Muscle of leg (tissue), 11 donors: ENCODE data around the gene GHRHR. TPM values are rescaled to one million over a fixed set of nuclear protein-coding genes. Genes with fewer than 3 reads are reported as not detected.

Source experiments
- DNase-seq: peaks from one replicate; pipeline ENCODE4 v3.0.0; 2013
- H3K27ac ChIP-seq: one replicate; pipeline ENCODE4 v1.5.1; 2013; ENCODE audit warnings: mild to moderate bottlenecking, low read length, control low read depth
- H3K27me3 ChIP-seq: one replicate; pipeline ENCODE4 v1.6.1; 2013; ENCODE audit warnings: low read length; ENCODE audit not compliant: control insufficient read depth, insufficient read depth
- H3K36me3 ChIP-seq: one replicate; pipeline ENCODE4 v1.6.1; 2013; ENCODE audit warnings: low read length; ENCODE audit not compliant: control insufficient read depth, insufficient read depth
- H3K4me1 ChIP-seq: one replicate; pipeline ENCODE4 v1.6.1; 2013; ENCODE audit warnings: low read length; ENCODE audit not compliant: control insufficient read depth, insufficient read depth
- H3K4me3 ChIP-seq: one replicate; pipeline ENCODE4 v1.5.1; 2013; ENCODE audit warnings: low read length, control low read depth
- H3K9me3 ChIP-seq: replicated peaks from 2 replicates; pipeline ENCODE4 v1.6.1; 2013; ENCODE audit warnings: low read depth, low read length; ENCODE audit not compliant: control insufficient read depth
- WGBS: methylation state at CpG from one replicate; pipeline ENCODE4 v1.1.5; 2013; ENCODE audit warnings: missing lambda C conversion rate; ENCODE audit not compliant: insufficient coverage; 5-methylcytosine and 5-hydroxymethylcytosine counted together
- polyA plus RNA-seq, 8 donors: library from polyadenylated mRNA; unstranded; fragments of 120-200 nt; gene quantifications; one replicate each; pipeline versions ENCODE4 v1.2.1 to v1.2.3, GENCODE V29; 2013; ENCODE audit warnings: inconsistent platforms in 1 of 8, low replicate concordance in 1 of 8; ENCODE audit not compliant: insufficient read length in 8 of 8, insufficient read depth in 1 of 8
- total RNA-seq: library from RNA; stranded (reverse); fragments of 120-200 nt; gene quantifications from one replicate; pipeline ENCODE4 v1.2.4, GENCODE V29; 2013

Gene GHRHR
- total and polyA plus RNA-seq, 9 donors = 0.35 to 1.5 (median 0.89) TPM

DNA sequence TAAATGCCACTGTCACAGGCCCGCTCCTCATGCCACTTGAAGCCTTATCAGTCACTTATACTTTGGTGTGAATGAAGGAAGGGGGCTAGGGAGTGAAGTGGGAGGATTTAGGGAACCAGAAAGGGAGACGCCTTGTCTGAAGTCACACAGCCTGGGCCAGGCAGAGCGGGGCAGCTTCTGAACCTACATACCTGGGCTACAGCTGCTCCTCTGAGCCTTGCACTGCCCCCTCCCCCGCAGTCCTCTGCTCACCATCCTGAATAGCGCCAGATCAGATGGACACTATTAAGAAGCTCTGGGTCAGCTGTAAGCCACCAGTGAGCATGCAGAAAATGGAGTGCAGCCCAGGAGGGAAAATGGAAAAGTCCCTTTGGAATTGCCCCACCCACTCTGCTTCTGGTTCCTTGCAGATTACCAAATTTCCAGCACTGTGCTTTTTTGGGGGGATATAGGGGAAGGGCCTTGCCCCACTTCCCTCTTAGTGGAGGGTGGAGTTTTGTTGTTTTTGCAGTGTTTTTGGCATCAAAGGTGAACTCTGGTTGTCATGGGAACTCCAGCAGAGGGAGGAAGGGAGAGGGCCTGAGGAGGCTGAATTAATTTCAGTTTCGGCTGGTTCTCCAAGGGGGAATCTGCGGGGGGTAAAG is 53.4 kb downstream of the GHRHR start:
- DNase-seq = peak; percentile 80
- H3K36me3 ChIP-seq = no peaks in the 10 kb centered on the region
- peaks cover 10% of the 10 kb centered on the region for H3K4me1 ChIP-seq
- H3K9me3 ChIP-seq = no peaks in the 10 kb centered on the region
- H3K27ac ChIP-seq = no peak overlapping the region
- H3K4me3 ChIP-seq = no peak overlapping the region
- WGBS = 100% methylated on average over 2 of the region's 7 CpGs
- H3K27me3 ChIP-seq = no peaks in the 10 kb centered on the region

GRCh38 chr7:31017721-31018120 is 54.0 kb downstream of the GHRHR start:
- Histone ChIP-seq H3K27ac (no peak overlapping the region), H3K27me3 (no peaks in the 10 kb centered on the region), H3K36me3 (no peaks in the 10 kb centered on the region), H3K9me3 (no peaks in the 10 kb centered on the region), H3K4me1 (peaks cover 10% of the 10 kb centered on the region), H3K4me3 (no peak overlapping the region)
- no peak for DNase-seq
- WGBS = 83% methylated on average over 4 of the region's 5 CpGs

DNA sequence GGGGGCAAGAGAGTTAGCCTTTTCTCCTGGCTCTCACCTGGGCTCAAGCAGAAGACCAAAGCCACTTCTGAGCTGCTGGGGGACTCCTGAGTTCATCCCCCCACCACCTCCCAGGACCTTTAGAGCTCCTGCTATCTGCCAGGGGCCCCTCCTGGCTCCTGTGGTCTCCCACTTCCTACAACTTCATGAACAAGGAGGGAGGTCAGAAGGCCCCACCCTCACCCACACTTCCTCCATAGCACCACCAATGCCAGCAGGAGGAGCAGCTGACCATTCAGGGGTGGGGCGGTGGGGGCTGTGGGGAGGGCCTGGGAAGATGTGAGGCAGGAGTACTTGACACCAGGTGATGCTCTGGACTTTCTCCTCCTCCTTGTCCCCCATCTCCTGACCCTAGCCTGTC is 55.8 kb downstream of the GHRHR start:
- no peaks in the 10 kb centered on the region for H3K27me3 ChIP-seq
- no peaks in the 10 kb centered on the region for H3K36me3 ChIP-seq
- no peaks in the 10 kb centered on the region for H3K9me3 ChIP-seq
- no peak overlapping the region for H3K4me3 ChIP-seq
- WGBS = no CpG with 5 or more reads among the region's 1 CpG
- no peak for DNase-seq
- H3K4me1 ChIP-seq = peaks cover 10% of the 10 kb centered on the region
- no peak overlapping the region for H3K27ac ChIP-seq

DNA sequence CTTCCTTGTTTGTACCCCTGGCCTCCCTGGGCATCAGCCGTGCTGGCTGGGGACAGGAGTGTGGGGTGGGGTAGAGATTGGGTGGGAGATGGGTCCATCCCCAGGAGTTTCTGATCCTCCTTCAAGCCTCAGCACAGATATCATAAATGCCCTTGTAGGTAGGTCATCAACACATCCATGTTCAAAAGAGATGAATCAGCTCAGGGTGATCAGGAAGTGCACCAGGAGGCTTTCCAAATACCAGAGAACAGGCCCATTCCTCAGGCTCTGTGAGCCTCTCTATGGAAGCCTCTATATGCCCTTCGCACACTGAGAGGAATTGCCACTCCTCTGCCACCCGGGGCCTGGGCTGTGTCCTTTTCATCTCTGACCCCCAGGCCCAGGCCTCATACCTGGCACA is 56.4 kb downstream of the GHRHR start:
- Histone ChIP-seq H3K4me3 (no peak overlapping the region), H3K27ac (no peak overlapping the region), H3K36me3 (no peaks in the 10 kb centered on the region), H3K4me1 (peaks cover 10% of the 10 kb centered on the region), H3K27me3 (no peaks in the 10 kb centered on the region), H3K9me3 (no peaks in the 10 kb centered on the region)
- DNase-seq = no peak
- WGBS = no CpG with 5 or more reads among the region's 3 CpGs

DNA sequence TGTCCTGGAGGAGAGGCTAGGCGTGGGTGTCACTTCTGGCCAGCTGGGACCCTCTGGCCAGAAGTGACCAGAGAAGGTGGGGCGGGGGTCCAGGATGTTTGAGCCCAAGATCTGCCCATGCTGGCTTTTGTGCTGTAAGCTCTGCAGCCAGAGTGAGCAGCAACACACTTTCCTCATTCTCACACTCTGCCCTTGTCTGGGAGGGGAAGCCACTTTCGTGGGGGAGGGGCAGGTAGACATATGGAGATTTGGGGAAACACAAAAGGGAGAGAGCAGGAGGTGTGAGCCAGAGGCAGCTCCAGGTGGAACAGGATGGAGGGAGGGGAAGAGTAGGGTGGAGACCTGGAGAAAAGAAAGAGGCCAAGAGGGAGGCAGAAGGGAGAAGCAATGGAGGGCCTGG is 56.9 kb downstream of the GHRHR start:
- no CpG with 5 or more reads among the region's 3 CpGs for WGBS
- peaks cover 10% of the 10 kb centered on the region for H3K4me1 ChIP-seq
- no peaks in the 10 kb centered on the region for H3K36me3 ChIP-seq
- no peaks in the 10 kb centered on the region for H3K27me3 ChIP-seq
- DNase-seq = no peak
- H3K9me3 ChIP-seq = no peaks in the 10 kb centered on the region
- H3K27ac ChIP-seq = no peak overlapping the region
- H3K4me3 ChIP-seq = no peak overlapping the region

- no peaks in the 10 kb centered on the region for H3K9me3 ChIP-seq
- 69% methylated on average over 2 of the region's 4 CpGs for WGBS
- peaks cover 17% of the 10 kb centered on the region for H3K4me1 ChIP-seq
- no peak for DNase-seq
- no peak overlapping the region for H3K4me3 ChIP-seq
- no peaks in the 10 kb centered on the region for H3K36me3 ChIP-seq
- H3K27ac ChIP-seq = no peak overlapping the region
- H3K27me3 ChIP-seq = no peaks in the 10 kb centered on the region
Measured at GRCh38 chr7:31022117-31022516, 58.4 kb downstream of the GHRHR start.

- H3K4me1 ChIP-seq = peaks cover 17% of the 10 kb centered on the region
- no peak overlapping the region for H3K4me3 ChIP-seq
- no peak for DNase-seq
- H3K27ac ChIP-seq = no peak overlapping the region
- H3K9me3 ChIP-seq = no peaks in the 10 kb centered on the region
- 82% methylated on average over 2 of the region's 3 CpGs for WGBS
- H3K27me3 ChIP-seq = no peaks in the 10 kb centered on the region
- H3K36me3 ChIP-seq = no peaks in the 10 kb centered on the region
Measured at GRCh38 chr7:31022726-31023125, 59.0 kb downstream of the GHRHR start.

DNA sequence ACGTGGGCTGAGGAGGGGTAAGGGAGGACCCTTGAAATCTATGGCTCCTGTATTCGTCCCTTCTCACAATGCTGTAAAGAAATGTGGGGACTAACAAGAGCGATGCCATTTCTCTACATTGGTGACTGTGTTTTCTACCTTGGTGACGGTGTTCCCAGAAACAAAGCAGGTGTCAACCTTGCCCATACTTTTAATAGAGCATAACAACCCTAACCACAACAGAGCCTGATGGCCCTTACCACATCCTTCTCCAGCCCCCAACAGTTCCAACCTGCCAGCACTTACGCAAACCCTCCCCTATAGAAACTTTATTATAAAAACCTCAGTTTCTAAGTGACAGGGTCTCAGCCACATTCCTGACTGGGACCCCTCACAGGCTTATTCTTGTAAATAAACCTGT is 60.1 kb downstream of the GHRHR start:
- Histone ChIP-seq H3K36me3 (no peaks in the 10 kb centered on the region), H3K9me3 (no peaks in the 10 kb centered on the region), H3K4me1 (peaks cover 27% of the 10 kb centered on the region), H3K27me3 (no peaks in the 10 kb centered on the region), H3K27ac (no peak overlapping the region), H3K4me3 (no peak overlapping the region)
- WGBS = 71% methylated on average over 4 of the region's 5 CpGs
- no peak for DNase-seq

DNA sequence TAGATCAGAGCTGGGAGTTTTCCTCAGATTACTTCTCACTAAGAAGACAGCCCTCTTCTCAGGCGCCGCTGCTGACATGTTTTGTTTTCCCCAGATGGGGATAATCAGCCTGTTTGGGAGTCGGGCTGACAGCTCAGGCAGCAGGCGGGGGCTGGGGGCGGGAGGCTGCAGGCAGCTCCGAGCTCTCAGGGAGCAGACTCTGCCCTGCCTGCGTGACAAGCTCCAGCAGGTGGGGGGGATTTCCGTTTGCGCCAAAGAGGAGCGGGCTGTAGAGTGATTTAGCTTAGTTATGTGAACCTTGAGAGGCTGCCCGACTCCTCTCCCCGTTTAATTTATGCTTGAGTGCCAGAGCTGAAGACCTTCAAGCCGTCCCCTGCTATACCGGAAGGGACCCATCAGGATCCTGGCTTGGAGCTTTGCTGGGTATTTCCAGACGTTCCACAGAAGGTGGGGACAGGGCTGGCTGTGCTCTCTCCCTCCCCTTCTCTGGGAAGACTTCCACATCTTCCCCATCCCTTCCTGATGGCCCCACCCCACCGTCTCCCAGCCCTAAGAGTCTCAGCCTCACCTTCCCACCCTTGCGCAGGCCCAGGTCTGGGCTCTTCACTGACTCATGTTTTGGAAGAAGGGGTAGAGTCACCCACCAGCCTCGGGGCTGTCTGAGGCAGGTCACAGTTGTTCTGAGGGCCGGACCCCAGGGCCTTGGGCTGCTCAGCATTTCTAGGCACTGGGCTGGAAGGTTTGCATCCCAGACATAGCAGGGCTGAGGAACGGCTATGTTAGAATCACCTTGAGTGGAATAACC is 63.6 kb downstream of the GHRHR start:
- no peaks in the 10 kb centered on the region for H3K9me3 ChIP-seq
- H3K27ac ChIP-seq = peak overlapping the region; percentile 16
- DNase-seq = peak; percentile 81
- 22% methylated on average over 12 of the region's 20 CpGs for WGBS
- H3K36me3 ChIP-seq = no peaks in the 10 kb centered on the region
- no peak overlapping the region for H3K4me3 ChIP-seq
- H3K4me1 ChIP-seq = peaks cover 40% of the 10 kb centered on the region
- no peaks in the 10 kb centered on the region for H3K27me3 ChIP-seq

- DNase-seq = no peak
- Histone ChIP-seq H3K27me3 (no peaks in the 10 kb centered on the region), H3K9me3 (no peaks in the 10 kb centered on the region), H3K27ac (peak overlapping the region; percentile 42), H3K4me1 (peaks cover 42% of the 10 kb centered on the region), H3K4me3 (no peak overlapping the region), H3K36me3 (no peaks in the 10 kb centered on the region)
- WGBS = 74% methylated on average over 3 of the region's 5 CpGs
Measured at GRCh38 chr7:31028006-31028405, 64.3 kb downstream of the GHRHR start.
